Stimulated activated CD4-positive, alpha-beta T cell treated with anti-CD3 and anti-CD28 coated beads, Interleukin-4, amount 100 ng/mL, for 48 hours (primary cell): Measurements from ENCODE around the gene AKAP9.
"Not testable (repeated sequence)": the region's sequence is repeated elsewhere in the genome, so short reads cannot be mapped to it uniquely, and the experiment has no call there.

ENCODE experiments used
- DNase-seq, 2 donors: peaks; one replicate each; pipeline ENCODE4 v3.0.0-alpha.2; 2020; ENCODE audit warnings: low read depth in 2 of 2

The AKAP9 gene

DNA sequence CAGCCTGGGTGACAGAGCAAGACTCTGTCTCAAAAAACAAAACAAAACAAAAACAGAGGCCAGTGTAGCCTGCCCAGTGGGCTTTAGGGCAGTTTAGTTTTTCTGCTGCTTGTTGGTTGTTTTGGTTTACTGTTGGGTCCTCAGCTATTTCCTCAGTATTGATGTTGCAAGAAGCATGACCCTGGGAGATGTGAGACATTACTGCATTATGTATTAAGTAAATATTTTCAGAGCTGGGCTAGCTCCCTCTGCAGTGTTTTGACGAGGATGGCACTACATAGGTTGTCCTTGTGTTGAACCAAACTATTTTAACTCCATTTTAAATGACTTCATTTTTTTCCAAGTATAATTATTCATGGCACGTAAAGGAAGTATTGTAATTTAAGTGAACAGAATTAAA, 4.8 kb downstream of the AKAP9 start:
- DNase-seq, result no peak

GRCh38 chr7:91946549-91946948, 5.9 kb downstream of the AKAP9 start:
- no peak for DNase-seq

GRCh38 chr7:91947948-91948347, 7.3 kb downstream of the AKAP9 start:
- DNase-seq, result no peak

DNA sequence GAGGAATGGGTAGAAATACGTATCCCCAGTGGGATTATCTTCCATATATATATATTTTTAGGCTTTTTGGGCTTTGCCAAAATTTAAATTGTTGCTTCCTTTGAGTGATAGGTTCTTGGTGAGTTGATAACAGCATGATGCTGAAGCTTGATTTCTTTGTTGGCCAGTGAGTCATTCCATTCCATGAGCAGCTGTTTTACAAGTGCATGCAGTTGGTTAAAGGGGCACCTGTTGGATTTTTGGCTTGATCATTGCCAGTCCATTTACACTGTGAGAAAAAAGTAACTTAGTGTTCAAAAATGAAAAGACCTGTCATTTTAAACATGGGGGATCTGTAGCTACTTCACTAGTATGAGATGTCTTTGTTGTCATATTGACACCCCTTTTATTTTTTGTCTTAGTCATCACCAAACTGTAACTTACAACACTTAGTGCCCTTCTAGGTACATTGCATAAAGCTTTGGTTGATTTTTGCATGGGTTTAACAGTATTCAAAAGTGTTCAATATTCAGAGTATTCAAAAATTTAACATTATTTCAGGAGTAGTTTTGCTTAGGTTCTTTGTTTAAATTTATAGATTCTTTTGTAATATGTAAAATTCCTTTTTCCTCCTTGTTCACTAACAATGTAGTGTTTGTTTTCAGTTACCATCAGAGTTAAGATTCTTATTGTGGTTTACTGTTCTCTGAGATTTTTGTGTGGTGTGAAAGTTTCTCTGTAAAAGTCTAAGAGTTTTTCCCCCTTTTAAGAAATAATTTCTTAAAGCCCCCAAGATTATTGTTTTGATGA, 8.8 kb downstream of the AKAP9 start:
- DNase-seq, result no peak

DNA sequence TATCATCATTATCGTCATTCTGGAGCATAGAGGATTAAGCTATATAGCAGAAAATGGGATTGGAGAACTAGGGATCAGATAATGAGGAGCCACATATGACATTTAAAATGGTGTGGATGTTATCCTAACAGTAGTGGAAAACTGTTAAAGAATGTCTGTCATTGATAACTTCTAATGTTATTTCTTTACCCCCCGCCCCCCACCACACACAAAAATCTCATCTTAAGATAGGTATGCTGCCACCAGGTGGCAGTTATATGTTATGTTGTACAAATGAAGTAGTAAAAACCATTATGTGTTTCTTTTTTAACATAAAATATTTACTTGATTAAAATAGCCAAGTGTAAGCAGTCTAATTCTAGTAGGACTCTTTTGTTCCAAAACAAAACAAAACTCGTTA, 13.0 kb downstream of the AKAP9 start:
- no peak for DNase-seq

- DNase-seq, result not testable (repeated sequence)
These were observed 15.8 kb downstream of the AKAP9 start for GRCh38 chr7:91956464-91956863.

DNA sequence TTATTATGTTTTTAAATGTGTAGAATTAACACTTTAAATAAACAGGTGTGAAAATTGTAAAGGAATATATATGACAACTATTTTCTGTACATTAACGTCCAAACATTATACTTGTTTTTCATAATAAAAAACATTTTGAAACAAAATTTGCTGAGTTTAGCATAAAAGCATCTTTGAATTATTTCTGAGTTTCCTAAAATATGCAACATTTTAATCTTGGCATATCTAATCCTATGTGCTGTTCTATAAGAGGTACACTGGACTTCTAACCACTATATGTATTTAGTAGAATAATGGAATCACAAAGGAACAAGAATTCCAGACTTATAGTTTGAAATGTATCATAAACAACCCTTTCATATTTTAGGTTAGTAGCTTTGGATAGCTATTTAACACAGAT, 16.6 kb downstream of the AKAP9 start:
- DNase-seq, result no peak

DNA sequence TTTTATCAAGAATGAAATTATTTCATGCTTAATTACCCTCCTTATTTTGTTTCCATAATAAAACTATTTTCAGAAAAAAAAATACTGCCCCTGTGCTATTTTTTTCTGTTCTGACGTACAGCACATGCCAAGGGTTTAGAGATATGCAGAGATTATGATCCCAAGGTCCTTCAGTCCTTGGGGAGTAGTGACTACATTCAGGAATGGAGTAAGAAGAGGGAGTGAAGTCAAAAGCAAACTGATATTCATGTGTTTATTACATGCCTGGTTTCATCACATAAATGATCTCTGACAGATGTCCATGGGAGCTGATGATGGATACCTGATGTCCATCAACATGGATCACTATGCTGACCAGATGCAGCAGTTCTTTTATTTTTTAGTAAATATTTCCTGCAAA, 17.2 kb downstream of the AKAP9 start:
- no peak for DNase-seq

DNA sequence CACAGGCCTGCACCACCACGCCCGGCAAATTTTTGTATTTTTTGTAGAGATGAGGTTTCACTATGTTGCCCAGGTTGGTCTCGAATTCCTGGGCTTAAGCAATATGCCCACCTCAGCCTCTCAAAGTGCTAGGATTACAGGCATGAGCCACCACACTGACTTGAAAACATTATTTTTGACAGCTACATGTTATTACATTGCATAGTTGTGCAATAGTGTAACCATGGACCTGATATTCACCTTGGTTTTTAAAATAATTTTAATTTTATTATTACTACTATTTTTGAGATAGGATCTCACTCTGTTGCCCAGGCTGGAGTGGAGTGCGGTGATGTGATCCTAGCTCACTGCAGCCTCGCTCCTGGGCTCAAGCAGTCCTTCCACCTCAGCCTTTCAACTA, 18.4 kb downstream of the AKAP9 start:
- DNase-seq, result no peak

DNA sequence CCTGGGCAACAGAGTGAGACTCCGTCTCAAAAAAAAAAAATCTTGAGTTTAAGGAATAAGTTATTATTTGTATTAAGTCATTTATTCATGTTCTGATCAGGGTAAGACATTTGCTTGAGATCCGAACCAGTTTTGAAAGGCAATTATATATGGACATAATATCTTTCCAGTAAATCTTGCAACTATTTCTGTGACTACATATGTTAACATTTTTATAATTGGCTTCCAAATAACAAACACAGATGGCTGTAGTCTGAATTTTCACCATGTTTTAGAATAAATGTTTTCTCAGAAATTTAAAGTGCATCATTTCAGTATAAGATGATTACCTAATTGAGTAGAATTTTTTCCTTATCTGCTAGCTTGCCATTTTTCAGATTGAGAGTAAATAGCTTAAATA, 21.2 kb downstream of the AKAP9 start:
- no peak for DNase-seq

DNA sequence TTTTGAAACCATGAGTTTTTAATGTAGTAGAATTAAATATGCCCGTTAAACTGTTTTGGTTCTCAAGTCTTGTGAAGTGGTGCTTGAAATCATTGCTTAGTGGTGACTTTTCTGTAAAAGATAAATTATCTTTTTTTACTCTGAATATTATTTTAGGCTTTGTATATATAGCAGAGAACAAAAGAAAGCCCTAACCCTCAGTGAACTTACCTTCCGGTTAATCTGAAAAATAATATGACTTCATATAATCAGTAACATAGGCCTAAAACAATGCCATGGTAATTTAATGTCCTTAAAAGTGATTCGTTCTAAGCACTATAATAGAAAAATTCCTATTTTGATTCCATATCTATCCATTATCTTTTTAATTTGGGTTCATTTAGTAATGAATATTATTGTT, 21.8 kb downstream of the AKAP9 start:
- DNase-seq, result no peak

GRCh38 chr7:91967513-91967912, 26.9 kb downstream of the AKAP9 start:
- not testable (repeated sequence) for DNase-seq

- no peak for DNase-seq
These were observed 33.0 kb downstream of the AKAP9 start for GRCh38 chr7:91973639-91974038.

DNA sequence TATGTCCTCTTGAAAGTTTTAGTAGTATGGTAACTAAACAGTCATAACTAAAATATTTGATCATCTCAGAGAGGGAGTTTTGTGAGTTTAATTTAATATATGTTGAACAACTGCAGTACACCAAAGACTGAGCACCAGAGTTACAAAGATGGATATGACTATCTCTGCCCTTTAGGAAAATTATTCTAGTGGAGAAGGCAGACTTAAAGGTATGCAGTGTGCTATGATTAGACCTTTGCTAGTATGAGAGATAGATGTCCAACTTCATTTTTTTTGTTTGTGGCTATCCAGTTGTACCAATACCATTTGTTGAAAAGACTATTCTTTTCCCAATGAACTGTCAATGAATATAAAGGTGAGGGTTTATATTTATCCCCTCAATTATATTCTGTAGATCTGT, 33.4 kb downstream of the AKAP9 start:
- DNase-seq, result no peak

- DNase-seq, result no peak
These were observed 36.1 kb downstream of the AKAP9 start for GRCh38 chr7:91976743-91977142.

GRCh38 chr7:91979590-91979989, 38.9 kb downstream of the AKAP9 start:
- no peak for DNase-seq

DNA sequence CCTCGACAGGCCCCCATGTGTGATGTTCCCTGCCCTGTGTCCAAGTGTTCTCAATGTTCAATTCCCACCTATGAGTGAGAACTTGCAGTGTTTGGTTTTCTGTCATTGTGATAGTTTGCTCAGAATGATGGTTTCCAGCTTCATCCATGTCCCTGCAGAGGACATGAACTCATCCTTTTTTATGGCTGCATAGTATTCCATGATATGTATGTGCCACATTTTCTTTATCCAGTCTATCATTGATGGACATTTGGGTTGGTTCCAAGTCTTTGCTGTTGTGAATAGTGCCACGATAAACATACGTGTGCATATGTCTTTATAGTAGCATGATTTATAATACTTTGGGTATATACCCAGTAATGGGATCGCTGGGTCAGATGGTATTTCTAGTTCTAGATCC, 41.7 kb downstream of the AKAP9 start:
- not testable (repeated sequence) for DNase-seq

- DNase-seq, result no peak
These were observed 47.6 kb downstream of the AKAP9 start for GRCh38 chr7:91988213-91988612.

- no peak for DNase-seq
These were observed 53.3 kb downstream of the AKAP9 start for GRCh38 chr7:91993976-91994375.

GRCh38 chr7:91995391-91996105, 54.9 kb downstream of the AKAP9 start:
- no peak for DNase-seq

GRCh38 chr7:91999631-92000565, 59.2 kb downstream of the AKAP9 start:
- no peak for DNase-seq

GRCh38 chr7:92002720-92003119, 62.1 kb downstream of the AKAP9 start:
- no peak for DNase-seq
